Pancreas (tissue), 10 donors: ENCODE results near the gene PCDHGA12. TPM values are rescaled to one million over a fixed set of nuclear protein-coding genes. Genes with fewer than 3 reads are reported as not detected.
"Not testable (repeated sequence)": the region's sequence is repeated elsewhere in the genome, so short reads cannot be mapped to it uniquely, and the experiment has no call there.

Experiments used
- ATAC-seq, 4 donors: fragments of 200-7000 bp; cut with Tn5 transposase; one replicate each; pipeline versions ENCODE4 v1.8.0 to v1.9.1; 2020; ENCODE audit warnings: mild to moderate bottlenecking in 4 of 4, moderate library complexity in 4 of 4
- DNase-seq, 6 donors: peaks; one replicate each; pipeline ENCODE4 v3.0.0-alpha.2; 2020
- FAIRE-seq: peaks from 2 replicates; lab custom pipeline; 2012; peaks lifted over from hg19 to GRCh38; lab: Jason Lieb, UNC
- H3K27ac ChIP-seq, 4 donors: fragments of 200-600 bp; sonication (generic); 1 replicate in 3 of 4; 2 replicates in 1 of 4; pipeline versions ENCODE4 v1.5.0 to v1.8.0; 2020
- H3K27me3 ChIP-seq, 4 donors: fragments of 200-600 bp; one replicate each; pipeline ENCODE4 v1.8.0; 2021
- H3K36me3 ChIP-seq, 3 donors: fragments of 200-600 bp; sonication (generic) in 1 of 3; one replicate each; pipeline versions ENCODE4 v1.5.0 to v1.8.0; 2020 to 2021
- H3K4me1 ChIP-seq, 3 donors: fragments of 200-600 bp; one replicate each; pipeline ENCODE4 v1.8.0; 2021
- H3K4me3 ChIP-seq, 4 donors: fragments of 200-600 bp; sonication (generic) in 2 of 4; one replicate each; pipeline versions ENCODE4 v1.5.0 to v1.8.0; 2020 to 2021
- H3K9me3 ChIP-seq, 4 donors: fragments of 200-600 bp; one replicate each; pipeline ENCODE4 v1.8.0; 2021
- CTCF ChIP-seq, 4 donors: fragments of 200-600 bp; sonication (generic) in 3 of 4; IDR thresholded peaks; one replicate each; pipeline versions ENCODE4 v1.5.0 to v1.8.0; 2021; ENCODE audit warnings: antibody characterized with exemption in 4 of 4
- WGBS, 2 donors: extraction: QIAGEN DNeasy Blood & Tissue Kit; methylation state at CpG; one replicate each; pipeline ENCODE4 v1.1.7; 2013; 5-methylcytosine and 5-hydroxymethylcytosine counted together
- intact Hi-C, 3 donors: fragments of 100-400 bp; cut with DNase I; formaldehyde crosslinking; loops; one replicate each; pipeline versions ENCODE4 v1.11.1 to v1.14.2; 2022
- polyA plus RNA-seq, 2 donors: library from polyadenylated mRNA; stranded (reverse); fragments of 200-250 nt; gene quantifications; one replicate each; pipeline ENCODE4 v1.2.3, GENCODE V29; 2013
- total RNA-seq, 6 donors: library from RNA; stranded (reverse); fragmentation: NEBNext Ultra II Directional in 4 of 6; extraction: Animal tissue kit (Norgen Biotek cat#: 25700) in 4 of 6; gene quantifications; one replicate each; pipeline versions ENCODE4 v1.2.1 to v1.2.4, GENCODE V29; 2021 to 2023
- donor health status: healthy with polysubstance abuse.
- donor health status: DM: no; HTN: no; CAD: no; lungs with moderate emphysema.
- donor health status: DM: no; HTN: no; CAD: no.
- donor health status: control.
- donor health status: control.
- donor health status: Bipolar disorder and iron deficiency.
- donor health status: DM: yes; HTN: yes; CAD: no.
- donor health status: DM: no; HTN: no; CAD: no.
- donor health status: DM: no; HTN: no; CAD: no.
- donor health status: DM: yes; HTN: yes; CAD: no.

PCDHGA12 gene
- total and polyA plus RNA-seq, 8 donors: 0.33 to 2.3 (median 1.4) TPM

- TF ChIP-seq CTCF (IDR thresholded peaks at IDR 0.05): no peak
- peak in 1 of 6 donors; percentile 44 for DNase-seq
- H3K4me1 ChIP-seq: no peaks in the 10 kb centered on the region
- WGBS, 2 donors: 27 to 33% methylated on average over 53 of the region's 53 CpGs
- H3K36me3 ChIP-seq: no peaks in the 10 kb centered on the region
- intact Hi-C loops: loop anchor here in 1 of 3 donors (10.0 kb wide), 1 partner anchor 63 kb away; the partner anchor contains the start of gene PCDHGA5
- no peak for ATAC-seq
- peaks cover 0 to 44% (median 0%) of the 10 kb centered on the region in 4 donors for H3K9me3 ChIP-seq
- H3K4me3 ChIP-seq: no peak overlapping the region
- no peak for FAIRE-seq
- no peak overlapping the region for H3K27ac ChIP-seq
- no peaks in the 10 kb centered on the region for H3K27me3 ChIP-seq
Observed at GRCh38 chr5:141427783-141428426, 2.4 kb upstream of the PCDHGA12 start.

- 10% methylated on average over 37 of the region's 37 CpGs for WGBS, 2 donors
- ATAC-seq: peak in 2 of 4 donors; percentile 24 to 60
- Histone ChIP-seq H3K4me1 (no peaks in the 10 kb centered on the region), H3K36me3 (no peaks in the 10 kb centered on the region), H3K9me3 (peaks cover 0 to 27% (median 0%) of the 10 kb centered on the region in 4 donors), H3K27ac (no peak overlapping the region), H3K27me3 (no peaks in the 10 kb centered on the region), H3K4me3 (peak overlapping the region in 1 of 4 donors; percentile 13)
- DNase-seq: peak in 1 of 6 donors; percentile 40
- intact Hi-C loops: no loop called here
- FAIRE-seq: no peak
- TF ChIP-seq CTCF (IDR thresholded peaks at IDR 0.05): no peak
Observed at GRCh38 chr5:141431286-141431685, 979 bp downstream of the PCDHGA12 start.

GRCh38 chr5:141432308-141432707, 2.0 kb downstream of the PCDHGA12 start:
- H3K36me3 ChIP-seq, ATAC-seq, intact Hi-C loops, H3K4me3 ChIP-seq, FAIRE-seq, H3K27ac ChIP-seq, H3K4me1 ChIP-seq, H3K27me3 ChIP-seq: not testable (repeated sequence)
- DNase-seq: peak in 1 of 6 donors; percentile 32
- peaks cover 0 to 26% (median 0%) of the 10 kb centered on the region in 4 donors for H3K9me3 ChIP-seq
- WGBS, 2 donors: 19 to 22% methylated on average over 18 to 38 of the region's 38 CpGs

- peak in 1 of 6 donors; percentile 20 for DNase-seq
- H3K4me1 ChIP-seq, H3K4me3 ChIP-seq, intact Hi-C loops, H3K36me3 ChIP-seq, H3K27ac ChIP-seq, FAIRE-seq, ATAC-seq, H3K27me3 ChIP-seq: not testable (repeated sequence)
- WGBS, 2 donors: 16 to 17% methylated on average over 24 to 29 of the region's 29 CpGs
- peaks cover 0 to 22% (median 0%) of the 10 kb centered on the region in 4 donors for H3K9me3 ChIP-seq
Observed at GRCh38 chr5:141432726-141433125, 2.4 kb downstream of the PCDHGA12 start.

- WGBS, 2 donors: 72 to 76% methylated on average over 2 of the region's 2 CpGs
- FAIRE-seq: no peak
- Histone ChIP-seq H3K27ac (no peak overlapping the region), H3K27me3 (no peaks in the 10 kb centered on the region), H3K36me3 (no peaks in the 10 kb centered on the region), H3K4me3 (no peak overlapping the region), H3K4me1 (no peaks in the 10 kb centered on the region), H3K9me3 (peaks cover 0 to 14% (median 0%) of the 10 kb centered on the region in 4 donors)
- no peak for ATAC-seq
- intact Hi-C loops: no loop called here
- no peak for DNase-seq
- TF ChIP-seq CTCF (IDR thresholded peaks at IDR 0.05): no peak
Observed at GRCh38 chr5:141434006-141434405, 3.7 kb downstream of the PCDHGA12 start.

GRCh38 chr5:141437221-141437620, 6.9 kb downstream of the PCDHGA12 start:
- 89 to 90% methylated on average over 2 of the region's 2 CpGs for WGBS, 2 donors
- no peak for FAIRE-seq
- DNase-seq: no peak
- TF ChIP-seq CTCF (IDR thresholded peaks at IDR 0.05): no peak
- no peak overlapping the region for H3K27ac ChIP-seq
- no peak overlapping the region for H3K4me3 ChIP-seq
- no peaks in the 10 kb centered on the region for H3K4me1 ChIP-seq
- H3K9me3 ChIP-seq: no peaks in the 10 kb centered on the region
- ATAC-seq: no peak
- intact Hi-C loops: no loop called here
- H3K36me3 ChIP-seq: no peaks in the 10 kb centered on the region
- no peaks in the 10 kb centered on the region for H3K27me3 ChIP-seq
